Measurements from ENCODE around the gene ANO10.

DNA sequence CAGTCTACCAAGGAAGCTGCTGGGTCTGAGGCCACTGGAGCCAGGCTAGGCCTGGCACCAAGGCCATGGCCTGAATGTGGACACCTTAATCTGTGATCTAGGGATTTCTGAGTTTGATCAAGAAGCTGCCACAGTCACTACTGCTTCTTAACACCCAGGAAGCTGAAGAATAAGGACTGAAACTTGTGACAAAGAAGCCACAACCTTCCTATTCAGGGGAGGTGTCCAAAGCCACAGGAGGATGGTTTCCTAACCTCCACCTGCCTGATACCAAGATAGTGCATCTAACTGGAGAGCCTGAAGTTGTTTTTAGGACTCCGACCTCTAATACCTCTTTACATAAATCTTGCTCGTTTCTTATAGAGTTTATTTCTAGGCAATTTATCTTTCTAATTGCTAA lies 5.5 kb upstream of the ANO10 start:
- TF ChIP-seq CTCF (conservative IDR thresholded peaks at IDR 0.05; ENCODE audit: low read depth, low read length) (no peak), EZH2 (IDR thresholded peaks at IDR 0.05; ENCODE audit: borderline replicate concordance, low read depth, low read length, poor library complexity, severe bottlenecking) (no peak)
